ENCODE data around the gene CYP2W1.

CYP2W1 gene

GRCh38 chr7:964401-965231, 18.4 kb upstream of the CYP2W1 start:
- Histone ChIP-seq H3K27ac (peak overlapping the region; percentile 84 to 85), H3K4me1 (peaks cover 0 to 41% (median 34%) of the 10 kb centered on the region in 4 donors), H3K4me3 (peak overlapping the region; percentile 5 to 28), H3K9me3 (no peaks in the 10 kb centered on the region), H3K36me3 (peaks cover 18 to 34% (median 24%) of the 10 kb centered on the region in 3 donors), H3K27me3 (no peaks in the 10 kb centered on the region)
- peak; percentile 24 for TF ChIP-seq CTCF (IDR thresholded peaks at IDR 0.05)
- intact Hi-C loops (cut with DNase I; ENCODE audit: low total_unique reads) = no loop called here
- DNase-seq = peak; percentile 72 to 82

- H3K4me1 ChIP-seq = peaks cover 0 to 46% (median 35%) of the 10 kb centered on the region in 4 donors
- H3K27me3 ChIP-seq = no peaks in the 10 kb centered on the region
- DNase-seq = no peak
- no peaks in the 10 kb centered on the region for H3K9me3 ChIP-seq
- TF ChIP-seq CTCF (IDR thresholded peaks at IDR 0.05) = no peak
- peak overlapping the region; percentile 84 to 85 for H3K27ac ChIP-seq
- intact Hi-C loops (cut with DNase I; ENCODE audit: low total_unique reads) = no loop called here
- H3K4me3 ChIP-seq = no peak overlapping the region
- H3K36me3 ChIP-seq = peaks cover 18 to 48% (median 24%) of the 10 kb centered on the region in 3 donors
Observed at GRCh38 chr7:966291-967069, 16.5 kb upstream of the CYP2W1 start.

- Histone ChIP-seq H3K4me1 (peaks cover 0 to 55% (median 39%) of the 10 kb centered on the region in 4 donors), H3K36me3 (peaks cover 29 to 57% (median 34%) of the 10 kb centered on the region in 3 donors)
- DNase-seq = no peak
Observed at GRCh38 chr7:967361-968082, 15.5 kb upstream of the CYP2W1 start.

GRCh38 chr7:968205-969105, 14.5 kb upstream of the CYP2W1 start:
- Histone ChIP-seq H3K9me3 (no peaks in the 10 kb centered on the region), H3K27ac (no peak overlapping the region), H3K4me3 (no peak overlapping the region), H3K36me3 (peaks cover 32 to 67% (median 38%) of the 10 kb centered on the region in 3 donors), H3K4me1 (peaks cover 0 to 56% (median 39%) of the 10 kb centered on the region in 4 donors), H3K27me3 (no peaks in the 10 kb centered on the region)
- TF ChIP-seq CTCF (IDR thresholded peaks at IDR 0.05) = no peak
- no peak for DNase-seq
- intact Hi-C loops (cut with DNase I; ENCODE audit: low total_unique reads) = no loop called here

More at GRCh38 chr7:967361-968082, 15.5 kb upstream of the CYP2W1 start:
- Histone ChIP-seq H3K27me3 (no peaks in the 10 kb centered on the region), H3K27ac (peak overlapping the region in 1 of 2 donors; percentile 84), H3K9me3 (no peaks in the 10 kb centered on the region), H3K4me3 (no peak overlapping the region)
- intact Hi-C loops (cut with DNase I; ENCODE audit: low total_unique reads) = no loop called here
- no peak for TF ChIP-seq CTCF (IDR thresholded peaks at IDR 0.05)
